ENCODE data around the gene TNS1. TPM values are rescaled to one million over a fixed set of nuclear protein-coding genes. Genes with fewer than 3 reads are reported as not detected.

Gene TNS1
- total RNA-seq, 2 donors from 2014 or later: 3.3 to 4.2 TPM

DNA sequence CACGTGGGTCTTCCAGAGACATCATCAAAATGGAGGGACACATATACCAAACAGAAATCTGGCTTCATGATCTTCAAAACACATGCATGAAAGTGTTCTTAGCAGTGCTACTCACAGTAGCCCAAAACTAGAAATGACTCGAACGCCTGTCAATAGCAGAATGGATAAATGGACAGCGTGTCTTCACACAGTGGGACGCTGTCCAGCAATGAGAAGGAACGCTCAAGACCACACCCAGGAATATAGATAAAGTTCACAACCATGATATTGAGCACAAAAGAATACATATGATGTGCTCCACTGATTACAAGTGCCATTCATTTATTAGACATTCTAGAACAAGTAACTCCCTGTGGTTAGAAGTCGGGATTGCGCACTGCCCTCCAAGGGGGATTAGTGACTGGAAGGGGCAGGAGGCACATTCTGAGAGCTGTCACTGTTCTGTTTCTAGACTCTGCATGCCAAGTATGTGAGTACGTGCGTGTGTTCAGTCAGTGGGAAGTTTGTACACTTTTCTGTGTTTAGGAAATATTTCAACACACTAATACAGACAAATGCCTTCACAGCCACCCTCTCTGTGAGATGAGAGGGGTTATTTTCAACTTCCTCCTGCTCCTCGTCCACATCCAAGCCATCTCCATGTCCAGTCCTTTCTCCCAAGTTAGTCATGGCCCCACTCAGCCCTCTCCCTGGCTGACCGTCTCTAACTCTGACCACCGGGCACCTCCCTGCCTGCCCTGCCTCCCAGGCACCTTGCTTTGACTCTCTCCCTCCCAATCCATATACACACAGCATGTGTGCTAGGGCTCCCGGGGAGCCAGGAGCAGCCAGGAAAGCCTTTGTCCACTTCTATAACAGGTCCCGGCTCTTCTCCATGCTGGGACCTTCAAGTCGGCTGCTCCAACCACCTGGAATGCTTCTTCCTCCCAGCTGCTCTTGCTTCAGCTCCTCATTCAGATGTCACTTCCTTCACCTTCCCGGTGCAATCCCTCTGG lies 26.9 kb upstream of the TNS1 start:
- Mint-ChIP-seq H3K4me3 (no peak overlapping the region), H3K4me1 (peaks cover 9% of the 10 kb centered on the region), H3K27me3 (ENCODE audit: insufficient read depth) (peaks cover 28% of the 10 kb centered on the region), H3K36me3 (ENCODE audit: low read depth) (no peaks in the 10 kb centered on the region), H3K9me3 (no peaks in the 10 kb centered on the region), H3K27ac (no peak overlapping the region)
- Histone ChIP-seq H3K9me3 (ENCODE audit: control insufficient read depth, low read length) (no peaks in the 10 kb centered on the region), H3K4me3 (ENCODE audit: low read length) (no peak overlapping the region), H3K36me3 (ENCODE audit: control insufficient read depth, insufficient read depth, low read length) (no peaks in the 10 kb centered on the region), H3K27me3 (ENCODE audit: control insufficient read depth, insufficient read depth, low read length, poor library complexity, severe bottlenecking) (peaks cover 25% of the 10 kb centered on the region), H3K4me1 (ENCODE audit: control insufficient read depth, insufficient read depth, low read length) (no peaks in the 10 kb centered on the region), H3K9ac (ENCODE audit: extremely low read depth, low read length, poor library complexity, severe bottlenecking) (no peak overlapping the region), H3K27ac (ENCODE audit: low read depth, low read length) (no peak overlapping the region)
- DNase-seq: peak; percentile 36
- 88 to 94% methylated on average over 13 to 16 of the region's 17 CpGs for WGBS, 2 experiments (ENCODE audit: insufficient coverage in 1 of 2, insufficient read length in 1 of 2)
- TF ChIP-seq, protein P1, sequence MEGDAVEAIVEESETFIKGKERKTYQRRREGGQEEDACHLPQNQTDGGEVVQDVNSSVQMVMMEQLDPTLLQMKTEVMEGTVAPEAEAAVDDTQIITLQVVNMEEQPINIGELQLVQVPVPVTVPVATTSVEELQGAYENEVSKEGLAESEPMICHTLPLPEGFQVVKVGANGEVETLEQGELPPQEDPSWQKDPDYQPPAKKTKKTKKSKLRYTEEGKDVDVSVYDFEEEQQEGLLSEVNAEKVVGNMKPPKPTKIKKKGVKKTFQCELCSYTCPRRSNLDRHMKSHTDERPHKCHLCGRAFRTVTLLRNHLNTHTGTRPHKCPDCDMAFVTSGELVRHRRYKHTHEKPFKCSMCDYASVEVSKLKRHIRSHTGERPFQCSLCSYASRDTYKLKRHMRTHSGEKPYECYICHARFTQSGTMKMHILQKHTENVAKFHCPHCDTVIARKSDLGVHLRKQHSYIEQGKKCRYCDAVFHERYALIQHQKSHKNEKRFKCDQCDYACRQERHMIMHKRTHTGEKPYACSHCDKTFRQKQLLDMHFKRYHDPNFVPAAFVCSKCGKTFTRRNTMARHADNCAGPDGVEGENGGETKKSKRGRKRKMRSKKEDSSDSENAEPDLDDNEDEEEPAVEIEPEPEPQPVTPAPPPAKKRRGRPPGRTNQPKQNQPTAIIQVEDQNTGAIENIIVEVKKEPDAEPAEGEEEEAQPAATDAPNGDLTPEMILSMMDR (conservative IDR thresholded peaks at IDR 0.05): no peak

GRCh38 chr2:218028562-218029348 lies 26.0 kb upstream of the TNS1 start:
- no peak overlapping the region for H3K27ac ChIP-seq (ENCODE audit: low read depth, low read length)
- H3K9me3 ChIP-seq (ENCODE audit: control insufficient read depth, low read length): no peaks in the 10 kb centered on the region
- no peak overlapping the region for H3K4me3 ChIP-seq (ENCODE audit: low read length)
- TF ChIP-seq, protein P1 (conservative IDR thresholded peaks at IDR 0.05): no peak
- no peak for DNase-seq
- Mint-ChIP-seq H3K27ac (no peak overlapping the region), H3K36me3 (ENCODE audit: low read depth) (no peaks in the 10 kb centered on the region), H3K4me1 (peaks cover 4% of the 10 kb centered on the region), H3K4me3 (no peak overlapping the region), H3K27me3 (ENCODE audit: insufficient read depth) (peaks cover 19% of the 10 kb centered on the region), H3K9me3 (no peaks in the 10 kb centered on the region)
- H3K27me3 ChIP-seq (ENCODE audit: control insufficient read depth, insufficient read depth, low read length, poor library complexity, severe bottlenecking): peaks cover 15% of the 10 kb centered on the region
- H3K9ac ChIP-seq (ENCODE audit: extremely low read depth, low read length, poor library complexity, severe bottlenecking): no peak overlapping the region
- H3K4me1 ChIP-seq (ENCODE audit: control insufficient read depth, insufficient read depth, low read length): no peaks in the 10 kb centered on the region
- 79 to 90% methylated on average over 3 to 6 of the region's 6 CpGs for WGBS, 2 experiments (ENCODE audit: insufficient coverage in 1 of 2, insufficient read length in 1 of 2)
- H3K36me3 ChIP-seq (ENCODE audit: control insufficient read depth, insufficient read depth, low read length): no peaks in the 10 kb centered on the region

DNA sequence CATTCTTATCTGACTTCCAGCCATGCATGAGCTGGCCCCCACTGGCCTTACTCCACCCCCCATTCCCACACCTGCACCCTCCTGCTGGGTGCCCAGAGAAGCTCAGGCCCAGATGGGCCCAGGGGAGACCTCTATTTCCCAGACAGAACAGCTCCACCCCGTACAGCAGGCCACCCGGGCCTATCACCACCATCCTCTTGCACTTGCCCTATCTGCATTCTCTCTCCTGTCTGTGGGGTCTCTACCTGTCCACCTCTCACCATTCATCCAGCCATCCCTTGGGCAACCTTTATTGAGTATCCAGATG lies 25.3 kb upstream of the TNS1 start:
- 80 to 89% methylated on average over 2 of the region's 2 CpGs for WGBS, 2 experiments (ENCODE audit: insufficient coverage in 1 of 2, insufficient read length in 1 of 2)
- TF ChIP-seq, protein P1 (conservative IDR thresholded peaks at IDR 0.05): no peak
- H3K4me3 ChIP-seq (ENCODE audit: low read length): no peak overlapping the region

More for the DNA sequence above, 25.3 kb upstream of the TNS1 start:
- Mint-ChIP-seq H3K4me1 (peaks cover 4% of the 10 kb centered on the region), H3K27ac (no peak overlapping the region), H3K9me3 (no peaks in the 10 kb centered on the region), H3K4me3 (no peak overlapping the region), H3K36me3 (ENCODE audit: low read depth) (no peaks in the 10 kb centered on the region), H3K27me3 (ENCODE audit: insufficient read depth) (peaks cover 12% of the 10 kb centered on the region)
- Histone ChIP-seq H3K27ac (ENCODE audit: low read depth, low read length) (no peak overlapping the region), H3K9ac (ENCODE audit: extremely low read depth, low read length, poor library complexity, severe bottlenecking) (no peak overlapping the region), H3K9me3 (ENCODE audit: control insufficient read depth, low read length) (no peaks in the 10 kb centered on the region), H3K4me1 (ENCODE audit: control insufficient read depth, insufficient read depth, low read length) (no peaks in the 10 kb centered on the region), H3K36me3 (ENCODE audit: control insufficient read depth, insufficient read depth, low read length) (no peaks in the 10 kb centered on the region), H3K27me3 (ENCODE audit: control insufficient read depth, insufficient read depth, low read length, poor library complexity, severe bottlenecking) (peaks cover 9% of the 10 kb centered on the region)
- no peak for DNase-seq
